ENCODE results near the gene TRIM8.
"Not testable (repeated sequence)": the region's sequence is repeated elsewhere in the genome, so short reads cannot be mapped to it uniquely, and the experiment has no call there.

Gene TRIM8

GRCh38 chr10:102683736-102684135 lies 39.5 kb downstream of the TRIM8 start:
- DNase-seq: no peak

- DNase-seq: no peak
These were observed 47.2 kb downstream of the TRIM8 start for GRCh38 chr10:102691285-102692066.

- not testable (repeated sequence) for DNase-seq
These were observed 51.1 kb downstream of the TRIM8 start for GRCh38 chr10:102695401-102695800.

- DNase-seq: no peak
These were observed 52.5 kb downstream of the TRIM8 start for GRCh38 chr10:102696736-102697135.

GRCh38 chr10:102698894-102699293 lies 54.6 kb downstream of the TRIM8 start:
- DNase-seq: no peak

- DNase-seq: no peak
These were observed 57.0 kb downstream of the TRIM8 start for GRCh38 chr10:102701272-102701671.

GRCh38 chr10:102701796-102702195 lies 57.5 kb downstream of the TRIM8 start:
- no peak for DNase-seq

GRCh38 chr10:102702742-102703141 lies 58.5 kb downstream of the TRIM8 start:
- no peak for DNase-seq

GRCh38 chr10:102704915-102705314 lies 60.6 kb downstream of the TRIM8 start:
- no peak for DNase-seq

- DNase-seq: no peak
These were observed 61.3 kb downstream of the TRIM8 start for GRCh38 chr10:102705531-102705930.

Data from anterior cingulate cortex (tissue), 58 donors.